ENCODE measurements around the gene ATP6V1C2. TPM values are rescaled to one million over a fixed set of nuclear protein-coding genes. Genes with fewer than 3 reads are reported as not detected.
A peak's percentile ranks its signal among the peaks of the same experiment; 100 is the strongest.

The ATP6V1C2 gene
- total RNA-seq, 1 donor from 2014 or later, result not detected

- no peaks in the 10 kb centered on the region for H3K9me3 Mint-ChIP-seq (ENCODE audit: unreplicated experiment)
- peaks cover 48% of the 10 kb centered on the region for H3K36me3 Mint-ChIP-seq (ENCODE audit: low read depth, unreplicated experiment)
- no peaks in the 10 kb centered on the region for H3K4me1 Mint-ChIP-seq (ENCODE audit: unreplicated experiment)
- no peak overlapping the region for H3K27ac Mint-ChIP-seq (ENCODE audit: unreplicated experiment)
- no peak for DNase-seq (ENCODE audit: low spot score)
- no peaks in the 10 kb centered on the region for H3K27me3 Mint-ChIP-seq (ENCODE audit: unreplicated experiment)
- no peak overlapping the region for H3K4me3 Mint-ChIP-seq (ENCODE audit: unreplicated experiment)
- no peak for TF ChIP-seq CTCF (IDR thresholded peaks at IDR 0.05; ENCODE audit: unreplicated experiment)
Measured at GRCh38 chr2:10785260-10785659, 63.8 kb downstream of the ATP6V1C2 start.

DNA sequence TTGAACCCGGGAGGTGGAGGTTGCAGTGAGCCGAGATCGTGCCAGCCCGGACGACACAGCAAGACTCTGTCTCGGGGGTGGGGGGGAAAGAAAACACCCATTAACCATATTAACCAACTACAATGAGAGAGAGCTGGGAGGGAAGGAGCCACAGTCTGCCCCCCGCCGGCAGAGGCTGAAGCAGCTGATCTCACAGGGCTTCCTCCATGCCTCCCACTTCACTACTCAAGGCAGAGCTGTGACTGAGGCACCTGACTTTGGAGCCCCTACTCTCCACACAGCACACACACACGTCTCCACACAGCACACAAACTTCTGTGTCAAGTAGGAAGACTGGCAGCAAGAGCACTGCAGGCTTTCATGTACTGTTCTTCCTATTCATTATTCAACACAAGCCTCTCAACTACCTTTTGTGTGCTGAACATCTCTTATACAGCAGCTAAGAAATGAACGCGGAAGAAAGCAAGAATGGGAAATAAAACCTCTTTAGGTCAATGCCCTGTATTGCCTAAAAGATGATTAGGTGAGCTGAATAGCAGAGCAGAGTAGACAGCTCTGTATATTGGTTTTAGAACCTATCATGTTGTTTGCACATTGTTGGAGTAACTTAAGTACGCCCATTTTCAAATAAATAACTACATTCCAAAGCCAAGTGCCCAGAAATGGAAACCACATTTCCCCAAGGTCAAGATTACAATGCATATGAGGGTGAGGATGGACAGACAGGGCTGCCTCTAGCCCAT is 65.0 kb downstream of the ATP6V1C2 start:
- Mint-ChIP-seq H3K36me3 (ENCODE audit: low read depth, unreplicated experiment) (peaks cover 55% of the 10 kb centered on the region), H3K9me3 (ENCODE audit: unreplicated experiment) (no peaks in the 10 kb centered on the region), H3K27me3 (ENCODE audit: unreplicated experiment) (no peaks in the 10 kb centered on the region), H3K4me1 (ENCODE audit: unreplicated experiment) (no peaks in the 10 kb centered on the region), H3K4me3 (ENCODE audit: unreplicated experiment) (peak overlapping the region; percentile 8), H3K27ac (ENCODE audit: unreplicated experiment) (no peak overlapping the region)
- no peak for TF ChIP-seq CTCF (IDR thresholded peaks at IDR 0.05; ENCODE audit: unreplicated experiment)
- DNase-seq (ENCODE audit: low spot score), result no peak

- peak overlapping the region; percentile 33 for H3K4me3 Mint-ChIP-seq (ENCODE audit: unreplicated experiment)
- no peaks in the 10 kb centered on the region for H3K4me1 Mint-ChIP-seq (ENCODE audit: unreplicated experiment)
- DNase-seq (ENCODE audit: low spot score), result peak; percentile 59
- H3K36me3 Mint-ChIP-seq (ENCODE audit: low read depth, unreplicated experiment), result peaks cover 60% of the 10 kb centered on the region
- H3K9me3 Mint-ChIP-seq (ENCODE audit: unreplicated experiment), result no peaks in the 10 kb centered on the region
- no peaks in the 10 kb centered on the region for H3K27me3 Mint-ChIP-seq (ENCODE audit: unreplicated experiment)
- H3K27ac Mint-ChIP-seq (ENCODE audit: unreplicated experiment), result peak overlapping the region; percentile 63
- no peak for TF ChIP-seq CTCF (IDR thresholded peaks at IDR 0.05; ENCODE audit: unreplicated experiment)
Measured at GRCh38 chr2:10787176-10787968, 65.9 kb downstream of the ATP6V1C2 start.

DNA sequence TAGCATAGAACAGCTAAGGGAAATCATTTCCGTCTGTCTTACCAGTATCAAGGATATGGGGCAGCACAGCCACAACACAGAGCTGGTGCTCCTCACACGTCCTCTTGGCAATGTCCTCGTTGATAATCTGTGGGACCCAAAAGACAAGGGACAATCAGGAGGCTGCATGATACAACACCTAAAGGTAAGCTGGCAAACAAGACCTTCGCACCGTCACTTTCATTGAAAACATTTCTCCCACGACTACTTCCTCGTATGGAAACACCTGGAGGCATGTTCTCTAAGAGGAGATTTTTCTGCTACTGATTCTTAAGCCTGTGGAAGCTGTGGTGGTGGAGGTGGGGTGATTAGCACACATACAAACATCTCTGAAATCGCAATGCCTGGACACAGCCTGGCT is 67.4 kb downstream of the ATP6V1C2 start:
- Mint-ChIP-seq H3K36me3 (ENCODE audit: low read depth, unreplicated experiment) (peaks cover 58% of the 10 kb centered on the region), H3K27ac (ENCODE audit: unreplicated experiment) (no peak overlapping the region), H3K4me1 (ENCODE audit: unreplicated experiment) (no peaks in the 10 kb centered on the region), H3K4me3 (ENCODE audit: unreplicated experiment) (no peak overlapping the region), H3K9me3 (ENCODE audit: unreplicated experiment) (no peaks in the 10 kb centered on the region), H3K27me3 (ENCODE audit: unreplicated experiment) (no peaks in the 10 kb centered on the region)
- DNase-seq (ENCODE audit: low spot score), result no peak
- no peak for TF ChIP-seq CTCF (IDR thresholded peaks at IDR 0.05; ENCODE audit: unreplicated experiment)
